GM12864 (cell line): ENCODE data around the gene GRIP1.

Source experiments
- DNase-seq: peaks from one replicate; pipeline ENCODE4 v3.0.0-alpha.2; 2011; ENCODE audit warnings: low read depth
- H3K4me3 ChIP-seq: 2 replicates; pipeline ENCODE4 v1.5.1; 2011; ENCODE audit warnings: mild to moderate bottlenecking, low read depth, low read length, control low read depth
- CTCF ChIP-seq: IDR thresholded peaks from 2 replicates; pipeline ENCODE4 v1.5.1; 2011; ENCODE audit warnings: low read depth, mild to moderate bottlenecking, moderate library complexity, low read length, control low read depth, inconsistent platforms; ENCODE audit errors: missing control alignments

The GRIP1 gene

GRCh38 chr12:66335746-66336145 is 343.1 kb downstream of the GRIP1 start:
- no peak overlapping the region for H3K4me3 ChIP-seq
- TF ChIP-seq CTCF: no peak
- DNase-seq: no peak

GRCh38 chr12:66331814-66332213 is 347.1 kb downstream of the GRIP1 start:
- no peak overlapping the region for H3K4me3 ChIP-seq
- TF ChIP-seq CTCF: no peak
- DNase-seq: no peak

- no peak for DNase-seq
- no peak for TF ChIP-seq CTCF
- H3K4me3 ChIP-seq: no peak overlapping the region
Measured at GRCh38 chr12:66331016-66331415, 347.9 kb downstream of the GRIP1 start.

GRCh38 chr12:66329941-66330340 is 348.9 kb downstream of the GRIP1 start:
- DNase-seq: no peak
- no peak for TF ChIP-seq CTCF
- H3K4me3 ChIP-seq: no peak overlapping the region

GRCh38 chr12:66323017-66323416 is 355.9 kb downstream of the GRIP1 start:
- H3K4me3 ChIP-seq: no peak overlapping the region
- TF ChIP-seq CTCF: no peak
- no peak for DNase-seq

- no peak overlapping the region for H3K4me3 ChIP-seq
- no peak for TF ChIP-seq CTCF
- DNase-seq: no peak
Measured at GRCh38 chr12:66321435-66321834, 357.4 kb downstream of the GRIP1 start.

GRCh38 chr12:66320996-66321395 is 357.9 kb downstream of the GRIP1 start:
- no peak for DNase-seq
- no peak for TF ChIP-seq CTCF

More at GRCh38 chr12:66320996-66321395, 357.9 kb downstream of the GRIP1 start:
- no peak overlapping the region for H3K4me3 ChIP-seq
